HG03025 (cell line): ENCODE measurements around the gene GRID2.
"Not testable (repeated sequence)": the region's sequence is repeated elsewhere in the genome, so short reads cannot be mapped to it uniquely, and the experiment has no call there.

Source experiments
- ATAC-seq: cut with Tn5 transposase; IDR thresholded peaks from one replicate; pipeline ENCODE4 v1.9.1; 2021; ENCODE audit warnings: mild to moderate bottlenecking, moderate library complexity; ENCODE audit not compliant: unreplicated experiment, low FRiP score

Gene GRID2

GRCh38 chr4:93366169-93366755 lies 1062.5 kb downstream of the GRID2 start:
- not testable (repeated sequence) for ATAC-seq

- no peak for ATAC-seq
These were observed 1065.2 kb downstream of the GRID2 start for GRCh38 chr4:93368968-93369367.

- no peak for ATAC-seq
These were observed 1066.5 kb downstream of the GRID2 start for GRCh38 chr4:93370256-93370655.

- no peak for ATAC-seq
These were observed 1070.4 kb downstream of the GRID2 start for GRCh38 chr4:93373893-93374860.

- no peak for ATAC-seq
These were observed 1080.5 kb downstream of the GRID2 start for GRCh38 chr4:93384241-93384640.

- ATAC-seq: no peak
These were observed 1081.1 kb downstream of the GRID2 start for GRCh38 chr4:93384887-93385286.

- no peak for ATAC-seq
These were observed 1090.8 kb downstream of the GRID2 start for GRCh38 chr4:93394545-93395081.

- ATAC-seq: no peak
These were observed 1092.5 kb downstream of the GRID2 start for GRCh38 chr4:93396272-93396671.

- ATAC-seq: no peak
These were observed 1099.8 kb downstream of the GRID2 start for GRCh38 chr4:93403571-93403970.

- ATAC-seq: no peak
These were observed 1103.9 kb downstream of the GRID2 start for GRCh38 chr4:93407493-93408275.

- ATAC-seq: no peak
These were observed 1105.3 kb downstream of the GRID2 start for GRCh38 chr4:93409035-93409434.

GRCh38 chr4:93414041-93414550 lies 1110.3 kb downstream of the GRID2 start:
- ATAC-seq: no peak

- no peak for ATAC-seq
These were observed 1112.8 kb downstream of the GRID2 start for GRCh38 chr4:93416344-93417128.

- no peak for ATAC-seq
These were observed 1127.6 kb downstream of the GRID2 start for GRCh38 chr4:93431371-93431770.

- no peak for ATAC-seq
These were observed 1130.1 kb downstream of the GRID2 start for GRCh38 chr4:93433840-93434239.

- ATAC-seq: no peak
These were observed 1132.3 kb downstream of the GRID2 start for GRCh38 chr4:93436000-93436626.

GRCh38 chr4:93437991-93438390 lies 1134.2 kb downstream of the GRID2 start:
- no peak for ATAC-seq

- ATAC-seq: no peak
These were observed 1141.1 kb downstream of the GRID2 start for GRCh38 chr4:93444860-93445259.

- no peak for ATAC-seq
These were observed 1142.3 kb downstream of the GRID2 start for GRCh38 chr4:93446038-93446437.
